Gastroesophageal sphincter (tissue), 4 donors: ENCODE measurements around the gene MAPK11. TPM values are rescaled to one million over a fixed set of nuclear protein-coding genes. Genes with fewer than 3 reads are reported as not detected.

Experiments used
- ATAC-seq: fragments of 150-250 bp; one replicate; pipeline ENCODE4 v1.9.1; 2016; ENCODE audit warnings: mild to moderate bottlenecking, moderate library complexity
- H3K27ac ChIP-seq, 4 donors: fragments of 200-600 bp; sonication (generic) in 3 of 4; 1 replicate in 3 of 4; 2 replicates in 1 of 4; pipeline ENCODE4 v1.5.1; 2016 to 2019
- H3K27me3 ChIP-seq: fragments of 200-600 bp; sonication (generic); one replicate; pipeline ENCODE4 v1.5.1; 2019
- H3K36me3 ChIP-seq, 2 donors: fragments of 200-600 bp; sonication (generic); one replicate each; pipeline ENCODE4 v1.5.1; 2019; ENCODE audit warnings: control low read depth in 1 of 2
- H3K4me1 ChIP-seq, 3 donors: fragments of 200-600 bp; sonication (generic); 1 replicate in 2 of 3; 2 replicates in 1 of 3; pipeline ENCODE4 v1.5.1; 2016 to 2019; ENCODE audit warnings: control low read depth in 2 of 3
- H3K4me3 ChIP-seq, 2 donors: fragments of 200-600 bp; sonication (generic); one replicate each; pipeline ENCODE4 v1.5.1; 2019; ENCODE audit warnings: mild to moderate bottlenecking in 1 of 2, moderate library complexity in 1 of 2
- H3K9me3 ChIP-seq, 3 donors: fragments of 200-600 bp; sonication (generic); one replicate each; pipeline ENCODE4 v1.5.1; 2017 to 2019; ENCODE audit warnings: control low read depth in 2 of 3
- CTCF ChIP-seq, 4 experiments: fragments of 200-600 bp in 2 of 4; fragments of 450-650 bp in 2 of 4; sonication (generic) in 1 of 4; IDR thresholded peaks; one replicate each; pipeline ENCODE4 v1.5.1; 2017 to 2019; ENCODE audit warnings: antibody characterized with exemption in 4 of 4, mild to moderate bottlenecking in 2 of 4, moderate library complexity in 2 of 4
- EP300 ChIP-seq: sonication (generic); formaldehyde crosslinking; IDR thresholded peaks from one replicate; pipeline ENCODE4 v1.6.1; 2017; ENCODE audit warnings: antibody characterized with exemption, mild to moderate bottlenecking
- POLR2A ChIP-seq, 2 donors: fragments of 450-650 bp; IDR thresholded peaks; one replicate each; pipeline ENCODE4 v1.6.1; 2017; ENCODE audit warnings: antibody characterized with exemption in 2 of 2, mild to moderate bottlenecking in 2 of 2, moderate library complexity in 1 of 2
- POLR2AphosphoS5 ChIP-seq: sonication (generic); formaldehyde crosslinking; IDR thresholded peaks from one replicate; pipeline ENCODE4 v1.6.1; 2017; ENCODE audit warnings: antibody characterized with exemption
- WGBS, 2 donors: methylation state at CpG; one replicate each; pipeline ENCODE4 v1.1.5; 2018; ENCODE audit warnings: low coverage in 1 of 2; 5-methylcytosine and 5-hydroxymethylcytosine counted together
- total RNA-seq, 4 donors: library from RNA; depleted of rRNA; stranded (reverse); fragments of >200 nt; gene quantifications; one replicate each; pipeline ENCODE4 v1.1.0, GENCODE V29; 2016

Gene MAPK11
- total RNA-seq, 4 donors from 2014 or later = 6.8 to 11.5 (median 10.4) TPM

GRCh38 chr22:50317178-50317577, 47.0 kb upstream of the MAPK11 start:
- 100% methylated on average over 1 to 2 of the region's 9 CpGs for WGBS, 2 donors
- Histone ChIP-seq H3K9me3 (no peaks in the 10 kb centered on the region), H3K36me3 (peaks cover 0 to under 1% of the 10 kb centered on the region in 2 donors), H3K4me1 (peaks cover 0 to 8% (median 0%) of the 10 kb centered on the region in 3 donors), H3K4me3 (no peak overlapping the region), H3K27ac (no peak overlapping the region), H3K27me3 (no peaks in the 10 kb centered on the region)
- TF ChIP-seq EP300 = no peak
- TF ChIP-seq CTCF (IDR thresholded peaks at IDR 0.05) = no peak
- TF ChIP-seq POLR2A (IDR thresholded peaks at IDR 0.05) = no peak
- TF ChIP-seq POLR2AphosphoS5 = no peak
- no peak for ATAC-seq

GRCh38 chr22:50316114-50317065, 46.2 kb upstream of the MAPK11 start:
- H3K27me3 ChIP-seq = no peaks in the 10 kb centered on the region
- H3K27ac ChIP-seq = no peak overlapping the region
- H3K4me3 ChIP-seq = no peak overlapping the region
- TF ChIP-seq EP300 (no peak), POLR2A (IDR thresholded peaks at IDR 0.05) (no peak)
- ATAC-seq = no peak
- H3K36me3 ChIP-seq = peaks cover 0 to 8% of the 10 kb centered on the region in 2 donors
- H3K9me3 ChIP-seq = no peaks in the 10 kb centered on the region
- WGBS, 2 donors = 78% methylated on average over 7 of the region's 45 CpGs; no CpG with 5 or more reads in 1 of the 2 donors
- peaks cover 0 to 8% (median 0%) of the 10 kb centered on the region in 3 donors for H3K4me1 ChIP-seq

- peaks cover 0 to 10% of the 10 kb centered on the region in 2 donors for H3K36me3 ChIP-seq
- H3K4me1 ChIP-seq = peaks cover 0 to 8% (median 0%) of the 10 kb centered on the region in 3 donors
- no peaks in the 10 kb centered on the region for H3K27me3 ChIP-seq
Observed at GRCh38 chr22:50315289-50316113, 45.3 kb upstream of the MAPK11 start.

GRCh38 chr22:50314455-50315288, 44.5 kb upstream of the MAPK11 start:
- peak overlapping the region in 1 of 2 donors; percentile 12 for H3K4me3 ChIP-seq
- no peaks in the 10 kb centered on the region for H3K9me3 ChIP-seq
- TF ChIP-seq EP300 = no peak
- no peak for TF ChIP-seq CTCF (IDR thresholded peaks at IDR 0.05)
- TF ChIP-seq POLR2AphosphoS5 = no peak
- TF ChIP-seq POLR2A (IDR thresholded peaks at IDR 0.05) = no peak
- ATAC-seq = peak; percentile 50
- H3K27me3 ChIP-seq = no peaks in the 10 kb centered on the region
- WGBS, 2 donors = 52% methylated on average over 12 of the region's 33 CpGs; no CpG with 5 or more reads in 1 of the 2 donors
- no peak overlapping the region for H3K27ac ChIP-seq
- peaks cover 0 to 10% of the 10 kb centered on the region in 2 donors for H3K36me3 ChIP-seq
- H3K4me1 ChIP-seq = peaks cover 0 to 11% (median 0%) of the 10 kb centered on the region in 3 donors

More at GRCh38 chr22:50315289-50316113, 45.3 kb upstream of the MAPK11 start:
- 74 to 89% methylated on average over 4 to 5 of the region's 18 CpGs for WGBS, 2 donors
- Histone ChIP-seq H3K27ac (no peak overlapping the region), H3K9me3 (no peaks in the 10 kb centered on the region), H3K4me3 (no peak overlapping the region)
- TF ChIP-seq POLR2A (IDR thresholded peaks at IDR 0.05) = no peak
- TF ChIP-seq CTCF (IDR thresholded peaks at IDR 0.05) = no peak
- no peak for TF ChIP-seq POLR2AphosphoS5
- TF ChIP-seq EP300 = no peak
- no peak for ATAC-seq
